Epithelial cell of prostate (primary cell): ENCODE results near the gene ITGB7.
"Not testable (repeated sequence)": the region's sequence is repeated elsewhere in the genome, so short reads cannot be mapped to it uniquely, and the experiment has no call there.

Experiments
- DNase-seq: peaks from one replicate; pipeline ENCODE4 v3.0.0-alpha.2; 2011; ENCODE audit warnings: low read depth, low spot score
- H3K27ac ChIP-seq: fragments of 450-650 bp; 2 replicates; pipeline ENCODE4 v1.5.1; 2017; ENCODE audit warnings: mild to moderate bottlenecking

ITGB7 gene

GRCh38 chr12:53184828-53185227 lies 22.2 kb downstream of the ITGB7 start:
- DNase-seq: no peak
- H3K27ac ChIP-seq: no peak overlapping the region

GRCh38 chr12:53182903-53183302 lies 24.1 kb downstream of the ITGB7 start:
- no peak for DNase-seq

GRCh38 chr12:53181935-53182334 lies 25.1 kb downstream of the ITGB7 start:
- H3K27ac ChIP-seq: no peak overlapping the region
- no peak for DNase-seq

More at GRCh38 chr12:53182903-53183302, 24.1 kb downstream of the ITGB7 start:
- H3K27ac ChIP-seq: no peak overlapping the region

GRCh38 chr12:53180931-53181645 lies 26.0 kb downstream of the ITGB7 start:
- no peak for DNase-seq
- peak overlapping the region; percentile 88 for H3K27ac ChIP-seq

- peak; percentile 73 for DNase-seq
- peak within 1 kb of the TSS; percentile 88 for H3K27ac ChIP-seq
Measured at GRCh38 chr12:53180220-53180930, 26.7 kb downstream of the ITGB7 start, which contains the start of the genes CSAD and ZNF740. Gene CSAD, minus strand, starts transcription at chr12:53180925. Its CDS starts 7,455 bp downstream, at chr12:53173470. Gene ZNF740, plus strand, starts transcription at chr12:53180722. Its CDS starts 1,262 bp downstream, at chr12:53181984.

GRCh38 chr12:53179687-53180219 lies 27.3 kb downstream of the ITGB7 start:
- peak overlapping the region; percentile 88 for H3K27ac ChIP-seq
- no peak for DNase-seq

GRCh38 chr12:53178803-53179202 lies 28.2 kb downstream of the ITGB7 start:
- DNase-seq, H3K27ac ChIP-seq: not testable (repeated sequence)

- H3K27ac ChIP-seq, DNase-seq: not testable (repeated sequence)
Measured at GRCh38 chr12:53177447-53177846, 29.6 kb downstream of the ITGB7 start.

GRCh38 chr12:53176750-53177149 lies 30.3 kb downstream of the ITGB7 start:
- DNase-seq: no peak
- no peak overlapping the region for H3K27ac ChIP-seq

- peak overlapping the region; percentile 6 for H3K27ac ChIP-seq
Measured at GRCh38 chr12:53174881-53175491, 32.1 kb downstream of the ITGB7 start.

GRCh38 chr12:53173085-53173715 lies 33.9 kb downstream of the ITGB7 start:
- DNase-seq: no peak
- H3K27ac ChIP-seq: no peak overlapping the region

More at GRCh38 chr12:53174881-53175491, 32.1 kb downstream of the ITGB7 start:
- no peak for DNase-seq

- H3K27ac ChIP-seq: no peak overlapping the region
- DNase-seq: no peak
Measured at GRCh38 chr12:53172352-53172751, 34.7 kb downstream of the ITGB7 start.

- H3K27ac ChIP-seq: no peak overlapping the region
- DNase-seq: no peak
Measured at GRCh38 chr12:53171725-53172329, 35.2 kb downstream of the ITGB7 start.

GRCh38 chr12:53170876-53171724 lies 36.0 kb downstream of the ITGB7 start:
- no peak overlapping the region for H3K27ac ChIP-seq
- no peak for DNase-seq

GRCh38 chr12:53170215-53170614 lies 36.8 kb downstream of the ITGB7 start:
- DNase-seq: no peak
- no peak overlapping the region for H3K27ac ChIP-seq

- H3K27ac ChIP-seq: no peak overlapping the region
- DNase-seq: no peak
Measured at GRCh38 chr12:53169644-53170043, 37.4 kb downstream of the ITGB7 start.

GRCh38 chr12:53166837-53167236 lies 40.2 kb downstream of the ITGB7 start:
- DNase-seq: no peak
- H3K27ac ChIP-seq: no peak overlapping the region

GRCh38 chr12:53163008-53163407 lies 44.0 kb downstream of the ITGB7 start:
- DNase-seq, H3K27ac ChIP-seq: not testable (repeated sequence)
